ENCODE data around the gene DMTF1.
"Not testable (repeated sequence)": the region's sequence is repeated elsewhere in the genome, so short reads cannot be mapped to it uniquely, and the experiment has no call there.

The DMTF1 gene

GRCh38 chr7:87113077-87113476, 39.2 kb upstream of the DMTF1 start:
- Histone ChIP-seq H3K36me3 (ENCODE audit: low read length) (no peaks in the 10 kb centered on the region), H3K27me3 (ENCODE audit: low read length) (no peaks in the 10 kb centered on the region)

GRCh38 chr7:87113904-87114303, 38.3 kb upstream of the DMTF1 start:
- H3K9me3 ChIP-seq (ENCODE audit: insufficient read depth, low read length); H3K9me2 ChIP-seq (replicated peaks; ENCODE audit: insufficient read depth, low read length); H3F3A ChIP-seq (ENCODE audit: insufficient read depth); H4K20me1 ChIP-seq (ENCODE audit: low read depth, low read length); H3K36me3 ChIP-seq (ENCODE audit: low read length); H2AFZ ChIP-seq (ENCODE audit: low read depth, low read length, severe bottlenecking); H3K4me3 ChIP-seq (ENCODE audit: insufficient read depth, low read length, poor library complexity, severe bottlenecking); H3K4me2 ChIP-seq (ENCODE audit: low read depth, low read length, poor library complexity, severe bottlenecking); H3K9ac ChIP-seq (ENCODE audit: low read length); H3K79me2 ChIP-seq (ENCODE audit: insufficient read depth, low read length); H3K27ac ChIP-seq (ENCODE audit: low read depth, low read length); H3K27me3 ChIP-seq (ENCODE audit: low read length): not testable (repeated sequence)

More at GRCh38 chr7:87113077-87113476, 39.2 kb upstream of the DMTF1 start:
- no peak overlapping the region for H3K27ac ChIP-seq (ENCODE audit: low read depth, low read length)
- no peaks in the 10 kb centered on the region for H3F3A ChIP-seq (ENCODE audit: insufficient read depth)
- H3K4me2 ChIP-seq (ENCODE audit: low read depth, low read length, poor library complexity, severe bottlenecking): no peak overlapping the region
- H4K20me1 ChIP-seq (ENCODE audit: low read depth, low read length): no peaks in the 10 kb centered on the region
- no peak overlapping the region for H3K9ac ChIP-seq (ENCODE audit: low read length)
- H3K9me2 ChIP-seq (replicated peaks; ENCODE audit: insufficient read depth, low read length): no peaks in the 10 kb centered on the region
- H3K4me3 ChIP-seq (ENCODE audit: insufficient read depth, low read length, poor library complexity, severe bottlenecking): no peak overlapping the region
- H3K9me3 ChIP-seq (ENCODE audit: insufficient read depth, low read length): no peaks in the 10 kb centered on the region
- TF ChIP-seq EZH2phosphoT487 (conservative IDR thresholded peaks at IDR 0.05; ENCODE audit: low read length) (no peak), CTCF (IDR thresholded peaks at IDR 0.05; ENCODE audit: insufficient read depth, low read length, poor library complexity, severe bottlenecking) (no peak)
- no peaks in the 10 kb centered on the region for H3K79me2 ChIP-seq (ENCODE audit: insufficient read depth, low read length)
- H2AFZ ChIP-seq (ENCODE audit: low read depth, low read length, severe bottlenecking): no peak overlapping the region

- not testable (repeated sequence) for H3F3A ChIP-seq (ENCODE audit: insufficient read depth); H3K4me3 ChIP-seq (ENCODE audit: insufficient read depth, low read length, poor library complexity, severe bottlenecking); H3K27ac ChIP-seq (ENCODE audit: low read depth, low read length); H3K9me2 ChIP-seq (replicated peaks; ENCODE audit: insufficient read depth, low read length); H3K79me2 ChIP-seq (ENCODE audit: insufficient read depth, low read length); H4K20me1 ChIP-seq (ENCODE audit: low read depth, low read length); H3K27me3 ChIP-seq (ENCODE audit: low read length); H3K9ac ChIP-seq (ENCODE audit: low read length); H3K36me3 ChIP-seq (ENCODE audit: low read length); H3K4me2 ChIP-seq (ENCODE audit: low read depth, low read length, poor library complexity, severe bottlenecking); H2AFZ ChIP-seq (ENCODE audit: low read depth, low read length, severe bottlenecking); H3K9me3 ChIP-seq (ENCODE audit: insufficient read depth, low read length)
These were observed 36.5 kb upstream of the DMTF1 start for GRCh38 chr7:87115772-87116171.

GRCh38 chr7:87116315-87116714, 35.9 kb upstream of the DMTF1 start:
- no peaks in the 10 kb centered on the region for H4K20me1 ChIP-seq (ENCODE audit: low read depth, low read length)
- H2AFZ ChIP-seq (ENCODE audit: low read depth, low read length, severe bottlenecking): no peak overlapping the region
- no peak overlapping the region for H3K4me2 ChIP-seq (ENCODE audit: low read depth, low read length, poor library complexity, severe bottlenecking)
- H3K79me2 ChIP-seq (ENCODE audit: insufficient read depth, low read length): no peaks in the 10 kb centered on the region
- H3K4me3 ChIP-seq (ENCODE audit: insufficient read depth, low read length, poor library complexity, severe bottlenecking): no peak overlapping the region
- H3K9me2 ChIP-seq (replicated peaks; ENCODE audit: insufficient read depth, low read length): no peaks in the 10 kb centered on the region
- H3K27ac ChIP-seq (ENCODE audit: low read depth, low read length): no peak overlapping the region
- H3K27me3 ChIP-seq (ENCODE audit: low read length): no peaks in the 10 kb centered on the region
- TF ChIP-seq CTCF (IDR thresholded peaks at IDR 0.05; ENCODE audit: insufficient read depth, low read length, poor library complexity, severe bottlenecking) (no peak), EZH2phosphoT487 (conservative IDR thresholded peaks at IDR 0.05; ENCODE audit: low read length) (no peak)
- no peaks in the 10 kb centered on the region for H3K36me3 ChIP-seq (ENCODE audit: low read length)
- H3K9me3 ChIP-seq (ENCODE audit: insufficient read depth, low read length): no peaks in the 10 kb centered on the region
- H3F3A ChIP-seq (ENCODE audit: insufficient read depth): no peaks in the 10 kb centered on the region
- H3K9ac ChIP-seq (ENCODE audit: low read length): no peak overlapping the region

All from SU-DHL-6 (cell line).